Subcutaneous abdominal adipose tissue (tissue), 5 donors: ENCODE measurements around the gene DPH5.
"Not testable (repeated sequence)": the region's sequence is repeated elsewhere in the genome, so short reads cannot be mapped to it uniquely, and the experiment has no call there.

ENCODE experiments used
- H3K27ac ChIP-seq: one replicate; pipeline ENCODE4 v1.7.0; 2013; ENCODE audit warnings: low read depth, mild to moderate bottlenecking, inconsistent platforms, low read length, moderate library complexity
- H3K27me3 ChIP-seq, 5 donors: one replicate each; pipeline ENCODE4 v1.7.0; 2013; ENCODE audit warnings: low read length in 5 of 5, inconsistent platforms in 1 of 5; ENCODE audit not compliant: control insufficient read depth in 5 of 5, insufficient read depth in 4 of 5
- H3K36me3 ChIP-seq, 5 donors: one replicate each; pipeline ENCODE4 v1.7.0; 2013; ENCODE audit warnings: low read length in 5 of 5; ENCODE audit not compliant: control insufficient read depth in 5 of 5, insufficient read depth in 5 of 5
- H3K4me1 ChIP-seq, 5 donors: one replicate each; pipeline ENCODE4 v1.7.0; 2013; ENCODE audit warnings: low read length in 5 of 5, mild to moderate bottlenecking in 3 of 5, moderate library complexity in 1 of 5; ENCODE audit not compliant: control insufficient read depth in 5 of 5, insufficient read depth in 5 of 5
- H3K4me3 ChIP-seq, 5 donors: one replicate each; pipeline ENCODE4 v1.7.0; 2013; ENCODE audit warnings: low read length in 5 of 5, low read depth in 1 of 5
- H3K9ac ChIP-seq, 5 donors: one replicate each; pipeline ENCODE4 v1.7.0; 2013; ENCODE audit warnings: low read length in 5 of 5, mild to moderate bottlenecking in 4 of 5, moderate library complexity in 3 of 5
- H3K9me3 ChIP-seq, 5 donors: one replicate each; pipeline ENCODE4 v1.7.0; 2013; ENCODE audit warnings: low read length in 5 of 5; ENCODE audit not compliant: control insufficient read depth in 5 of 5
- donor health status: healthy.
- donor health status: healthy.
- donor health status: healthy.
- donor health status: healthy.
- donor health status: healthy.

Gene DPH5

DNA sequence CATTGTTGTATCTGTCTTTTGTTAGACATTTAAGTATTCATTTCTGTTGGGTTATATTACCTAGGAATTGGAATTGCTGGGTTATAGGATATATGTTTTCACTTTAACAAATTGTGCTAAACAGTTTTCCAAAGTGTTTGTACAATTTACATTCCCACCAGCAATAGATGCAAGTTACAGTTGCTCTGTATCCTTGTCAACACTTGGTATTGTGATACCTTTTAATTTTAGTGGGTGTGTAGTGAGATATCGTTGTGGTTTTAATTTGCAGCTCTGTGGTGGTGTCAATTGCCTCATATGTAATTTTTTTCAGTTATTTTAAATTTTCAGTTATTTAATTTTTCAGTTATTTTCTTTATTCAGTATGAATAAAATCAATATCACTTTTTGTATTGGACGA lies 7.4 kb upstream of the DPH5 start:
- Histone ChIP-seq H3K36me3 (peaks cover 0 to under 1% (median 0%) of the 10 kb centered on the region in 5 donors), H3K9ac (no peak overlapping the region), H3K27me3 (no peaks in the 10 kb centered on the region), H3K4me1 (peaks cover 0 to 5% (median 0%) of the 10 kb centered on the region in 5 donors), H3K27ac (no peak overlapping the region), H3K4me3 (no peak overlapping the region), H3K9me3 (no peaks in the 10 kb centered on the region)

DNA sequence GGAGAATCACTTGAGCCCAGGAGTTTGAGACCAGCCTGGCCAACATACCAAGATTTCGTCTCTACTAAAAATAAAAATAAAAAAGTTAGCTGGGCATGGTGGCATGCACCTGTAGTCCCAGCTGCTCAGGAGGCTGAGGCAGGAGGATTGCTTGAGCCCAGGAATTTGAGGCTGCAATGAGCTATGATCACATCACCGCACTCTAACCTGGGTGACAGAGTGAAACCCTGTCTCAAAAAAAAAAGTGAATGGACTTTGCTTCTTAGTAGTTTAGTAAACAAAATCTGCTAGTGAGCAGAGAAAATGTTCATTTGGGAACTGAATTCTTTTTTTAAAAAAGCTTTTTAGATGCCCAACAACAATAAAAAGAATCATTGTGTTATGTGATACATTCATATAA lies 6.5 kb upstream of the DPH5 start:
- not testable (repeated sequence) for H3K27ac ChIP-seq, H3K9me3 ChIP-seq, H3K4me3 ChIP-seq, H3K4me1 ChIP-seq, H3K27me3 ChIP-seq, H3K9ac ChIP-seq, H3K36me3 ChIP-seq

DNA sequence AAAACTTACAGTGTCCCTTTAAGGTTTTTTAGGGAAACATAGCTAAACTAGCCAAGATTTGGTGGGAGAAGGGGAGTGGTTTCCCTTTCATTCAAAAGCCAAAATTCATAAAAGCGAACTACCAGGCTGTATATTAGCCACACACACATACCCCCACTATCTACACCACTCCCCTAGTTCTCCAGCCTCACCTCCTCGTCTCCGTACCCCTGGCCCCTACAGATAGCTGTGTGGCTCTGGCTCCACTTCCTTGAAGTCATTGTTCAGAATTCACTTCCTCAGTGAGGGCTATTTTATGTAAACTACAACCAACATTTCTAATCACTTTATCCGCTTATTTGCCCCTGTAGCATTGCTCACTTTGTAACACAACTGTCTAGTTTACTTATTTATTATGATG lies 5.3 kb upstream of the DPH5 start:
- Histone ChIP-seq H3K4me1 (peaks cover 5 to 13% (median 7%) of the 10 kb centered on the region in 5 donors), H3K9ac (no peak overlapping the region), H3K36me3 (no peaks in the 10 kb centered on the region), H3K9me3 (no peaks in the 10 kb centered on the region), H3K27me3 (no peaks in the 10 kb centered on the region), H3K27ac (no peak overlapping the region), H3K4me3 (no peak overlapping the region)

DNA sequence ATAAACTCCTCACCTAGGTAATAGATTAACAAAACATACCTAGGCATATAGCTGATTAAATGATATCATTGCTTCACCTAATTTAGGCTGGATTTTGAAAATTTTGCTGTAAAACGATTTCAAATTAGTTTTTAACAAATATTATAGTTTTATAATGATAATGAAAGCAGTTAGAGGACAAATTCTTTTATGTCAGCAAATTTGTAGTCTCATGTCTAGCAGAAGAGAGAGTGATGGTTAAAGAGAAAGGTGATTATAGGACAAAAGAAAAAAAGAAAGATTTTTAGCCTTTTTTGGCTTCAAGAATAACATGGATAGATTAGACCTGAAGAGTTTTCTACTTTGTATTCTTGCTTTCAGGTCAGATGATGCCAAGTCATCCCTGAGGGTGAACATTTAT lies 3.6 kb upstream of the DPH5 start:
- Histone ChIP-seq H3K27me3 (no peaks in the 10 kb centered on the region), H3K36me3 (no peaks in the 10 kb centered on the region), H3K4me3 (no peak overlapping the region), H3K27ac (no peak overlapping the region), H3K4me1 (peaks cover 5 to 23% (median 16%) of the 10 kb centered on the region in 5 donors), H3K9ac (no peak overlapping the region), H3K9me3 (no peaks in the 10 kb centered on the region)

DNA sequence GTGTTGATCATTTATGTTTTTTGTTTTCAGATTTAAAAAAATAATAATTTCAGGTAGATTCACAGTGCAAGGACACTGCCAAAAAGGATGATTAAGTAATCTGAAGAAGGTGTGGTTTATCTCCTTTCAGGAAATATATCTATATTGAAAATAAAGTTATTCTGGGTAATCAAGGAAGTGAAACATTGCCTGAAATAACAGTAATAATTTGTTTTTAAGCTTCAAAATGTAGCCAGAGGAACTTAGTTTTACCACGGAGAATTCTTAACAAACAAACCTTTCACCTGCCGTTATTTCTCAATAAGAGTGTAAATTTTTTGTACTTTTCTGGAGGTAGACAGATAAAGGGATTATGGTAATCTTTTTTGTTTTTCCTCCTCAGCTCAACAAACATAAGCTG lies 2.9 kb upstream of the DPH5 start:
- H3K9me3 ChIP-seq: no peaks in the 10 kb centered on the region
- H3K4me3 ChIP-seq: no peak overlapping the region
- H3K27me3 ChIP-seq: no peaks in the 10 kb centered on the region
- no peak overlapping the region for H3K27ac ChIP-seq
- H3K36me3 ChIP-seq: no peaks in the 10 kb centered on the region
- H3K4me1 ChIP-seq: peaks cover 5 to 23% (median 16%) of the 10 kb centered on the region in 5 donors
- no peak overlapping the region for H3K9ac ChIP-seq

DNA sequence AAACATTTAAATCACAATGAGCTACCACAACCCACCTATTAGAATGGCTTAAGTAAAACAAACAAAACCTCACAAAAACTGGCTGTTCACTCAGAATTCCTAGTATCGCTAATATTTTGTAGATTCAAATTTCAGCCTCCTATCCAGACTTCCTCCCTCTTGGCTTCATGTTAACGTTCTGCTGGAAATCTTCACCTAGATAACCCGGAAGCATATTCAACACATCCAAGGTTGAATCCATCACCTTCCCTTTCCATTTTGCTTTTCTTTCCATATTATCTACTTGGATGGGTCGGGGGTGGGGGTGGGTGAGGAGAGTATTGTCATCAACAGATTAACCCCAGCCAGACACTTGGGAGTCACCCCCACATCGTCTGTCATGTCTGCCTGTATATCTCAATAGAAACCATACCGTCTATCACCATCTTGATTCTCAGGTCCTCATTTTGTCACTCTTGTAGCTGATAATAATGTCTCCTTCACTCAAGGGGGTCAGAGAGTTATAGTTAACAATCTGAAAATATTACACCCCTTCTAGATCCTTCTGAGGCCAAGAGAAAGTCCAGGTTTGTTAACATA lies 1.7 kb upstream of the DPH5 start:
- H3K4me3 ChIP-seq: no peak overlapping the region
- H3K36me3 ChIP-seq: no peaks in the 10 kb centered on the region
- no peak overlapping the region for H3K27ac ChIP-seq
- no peaks in the 10 kb centered on the region for H3K27me3 ChIP-seq
- H3K9ac ChIP-seq: peak overlapping the region in 1 of 5 donors; percentile 94
- peaks cover 5 to 23% (median 16%) of the 10 kb centered on the region in 5 donors for H3K4me1 ChIP-seq
- H3K9me3 ChIP-seq: no peaks in the 10 kb centered on the region

DNA sequence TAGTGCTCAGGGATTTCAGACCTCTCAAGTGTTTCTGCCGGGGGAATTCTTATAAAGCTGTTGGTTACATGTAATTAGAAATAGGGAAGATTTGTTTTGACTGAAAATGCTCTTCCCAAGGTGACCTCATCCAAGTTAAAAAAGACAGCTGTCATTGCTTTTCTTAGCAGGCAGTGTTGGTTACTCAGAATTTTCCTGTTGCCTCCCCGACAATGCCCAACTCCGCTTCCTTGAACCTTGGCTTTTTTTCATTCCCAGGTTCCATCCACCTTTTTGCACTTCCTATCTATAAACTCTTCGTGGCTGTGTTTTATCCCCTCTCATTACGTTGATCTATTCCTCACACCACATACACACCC lies 825 bp upstream of the DPH5 start:
- no peaks in the 10 kb centered on the region for H3K36me3 ChIP-seq
- H3K27ac ChIP-seq: peak overlapping the region; percentile 97
- peak overlapping the region; percentile 81 to 95 (median 93) for H3K4me3 ChIP-seq
- peaks cover 5 to 23% (median 19%) of the 10 kb centered on the region in 5 donors for H3K4me1 ChIP-seq
- peak overlapping the region; percentile 63 to 96 (median 81) for H3K9ac ChIP-seq
- H3K27me3 ChIP-seq: no peaks in the 10 kb centered on the region
- H3K9me3 ChIP-seq: no peaks in the 10 kb centered on the region

DNA sequence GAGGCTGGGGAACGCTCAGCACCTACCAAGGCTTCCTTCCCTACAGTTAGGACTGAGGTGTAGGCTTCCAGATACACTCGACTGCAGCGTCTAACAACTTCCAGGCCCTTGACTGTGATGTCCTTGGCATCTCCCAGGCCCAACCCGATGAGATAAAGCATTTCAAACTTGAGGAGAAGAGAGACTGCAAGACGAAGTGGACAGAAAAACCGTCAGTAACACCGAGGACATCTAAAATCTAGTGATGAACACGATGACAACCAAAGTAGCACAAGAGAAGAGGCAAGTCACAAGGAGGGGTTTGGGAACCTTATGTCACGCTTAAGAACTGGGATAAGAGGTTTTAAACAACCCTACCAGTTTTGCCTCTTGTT lies 314 bp downstream of the DPH5 start:
- Histone ChIP-seq H3K9me3 (no peaks in the 10 kb centered on the region), H3K9ac (peak overlapping the region; percentile 63 to 96 (median 81)), H3K36me3 (peaks cover 0 to 10% (median 0%) of the 10 kb centered on the region in 5 donors), H3K27ac (peak overlapping the region; percentile 97), H3K4me1 (peaks cover 5 to 22% (median 18%) of the 10 kb centered on the region in 5 donors), H3K27me3 (no peaks in the 10 kb centered on the region), H3K4me3 (peak overlapping the region; percentile 81 to 95 (median 89))

DNA sequence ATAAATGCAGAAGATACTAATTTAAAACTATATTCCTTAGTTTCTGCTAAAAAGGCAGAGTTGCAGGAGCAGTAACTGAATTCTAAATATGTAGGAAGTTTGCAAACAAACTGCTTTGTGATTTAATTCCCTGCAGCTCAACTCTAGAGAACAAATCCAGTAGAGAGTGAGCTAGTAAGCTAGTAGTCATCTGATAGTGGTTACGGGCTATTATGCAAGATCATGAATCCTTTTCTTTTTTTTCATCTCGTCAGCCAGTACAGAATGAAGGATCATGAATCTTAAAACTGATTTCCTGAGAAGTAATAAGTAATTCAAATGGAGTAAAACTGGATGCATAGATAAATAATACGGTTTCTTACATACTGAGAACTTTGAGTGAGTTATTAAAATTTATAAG lies 3.3 kb downstream of the DPH5 start:
- Histone ChIP-seq H3K4me1 (peaks cover 5 to 20% (median 18%) of the 10 kb centered on the region in 5 donors), H3K9me3 (no peaks in the 10 kb centered on the region), H3K9ac (no peak overlapping the region), H3K36me3 (peaks cover 0 to 19% (median 3%) of the 10 kb centered on the region in 5 donors), H3K27ac (no peak overlapping the region), H3K4me3 (no peak overlapping the region), H3K27me3 (no peaks in the 10 kb centered on the region)

DNA sequence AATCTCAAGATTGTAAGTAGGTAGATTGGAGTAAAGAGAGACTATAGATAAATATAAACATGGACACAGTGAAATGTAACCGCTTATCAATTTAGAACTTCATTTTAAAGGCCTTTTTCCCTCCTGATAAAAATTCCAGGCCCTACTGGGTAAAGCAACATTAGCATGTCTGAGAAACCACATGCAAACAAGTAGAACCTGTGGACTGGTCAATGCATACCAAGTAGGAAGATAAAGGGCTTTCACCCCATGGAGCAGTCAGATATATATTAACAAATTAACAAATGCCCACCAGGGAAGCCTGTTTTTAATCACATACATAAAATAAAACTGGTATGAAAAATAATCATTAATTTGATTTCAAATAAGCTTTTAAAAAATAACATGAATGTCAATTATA lies 8.1 kb downstream of the DPH5 start:
- Histone ChIP-seq H3K36me3 (peaks cover 0 to 44% (median 3%) of the 10 kb centered on the region in 5 donors), H3K9me3 (no peaks in the 10 kb centered on the region), H3K4me3 (no peak overlapping the region), H3K9ac (no peak overlapping the region), H3K27me3 (no peaks in the 10 kb centered on the region), H3K4me1 (peaks cover 0 to 3% (median 0%) of the 10 kb centered on the region in 5 donors), H3K27ac (no peak overlapping the region)
